SIG-M5 treated with dmso at 0.1 percent for 504 hours (cell line): ENCODE data around the gene PHKG1.
"Not testable (repeated sequence)": the region's sequence is repeated elsewhere in the genome, so short reads cannot be mapped to it uniquely, and the experiment has no call there.

ENCODE experiments used
- DNase-seq: peaks from one replicate; lab custom pipeline; 2025; ENCODE audit not compliant: unreplicated experiment; lab: John Stamatoyannopoulos, UW

Gene PHKG1

GRCh38 chr7:56092789-56093531 lies at the start of gene PHKG1:
Gene PHKG1, minus strand, starts transcription at chr7:56092952. Its CDS starts 4,011 bp downstream, at chr7:56088941.
- no peak for DNase-seq

- not testable (repeated sequence) for DNase-seq
Observed at GRCh38 chr7:56131062-56131461, 38.3 kb upstream of the PHKG1 start.

- no peak for DNase-seq
Observed at GRCh38 chr7:56127241-56127975, 34.7 kb upstream of the PHKG1 start.

GRCh38 chr7:56125831-56126230 lies 33.1 kb upstream of the PHKG1 start:
- DNase-seq, result no peak

- no peak for DNase-seq
Observed at GRCh38 chr7:56124981-56125380, 32.2 kb upstream of the PHKG1 start.

GRCh38 chr7:56121440-56121839 lies 28.7 kb upstream of the PHKG1 start:
- DNase-seq, result no peak

GRCh38 chr7:56115852-56116538 lies 23.2 kb upstream of the PHKG1 start, which contains the start of gene NUPR2:
Gene NUPR2, minus strand, starts transcription at chr7:56116417. Its CDS starts 103 bp downstream, at chr7:56116314.
- no peak for DNase-seq

- not testable (repeated sequence) for DNase-seq
Observed at GRCh38 chr7:56112244-56112643, 19.5 kb upstream of the PHKG1 start.

GRCh38 chr7:56110611-56111010 lies 17.9 kb upstream of the PHKG1 start:
- DNase-seq, result no peak

GRCh38 chr7:56107954-56108258 lies 15.2 kb upstream of the PHKG1 start:
- no peak for DNase-seq

- peak; percentile 99 for DNase-seq
Observed at GRCh38 chr7:56106108-56107073, 13.6 kb upstream of the PHKG1 start, which contains the start of gene CHCHD2. Gene CHCHD2, minus strand, starts transcription at chr7:56106476. Its CDS starts 63 bp downstream, at chr7:56106413.

- DNase-seq, result peak; percentile 54
Observed at GRCh38 chr7:56105508-56105907, 12.8 kb upstream of the PHKG1 start.

GRCh38 chr7:56104138-56104537 lies 11.4 kb upstream of the PHKG1 start:
- DNase-seq, result not testable (repeated sequence)

GRCh38 chr7:56099653-56100052 lies 6.9 kb upstream of the PHKG1 start:
- DNase-seq, result no peak

GRCh38 chr7:56098187-56099008 lies 5.6 kb upstream of the PHKG1 start:
- DNase-seq, result not testable (repeated sequence)

GRCh38 chr7:56097700-56098099 lies 4.9 kb upstream of the PHKG1 start:
- DNase-seq, result no peak

GRCh38 chr7:56092388-56092787 lies 364 bp downstream of the PHKG1 start:
- not testable (repeated sequence) for DNase-seq

- no peak for DNase-seq
Observed at GRCh38 chr7:56091591-56091990, 1.2 kb downstream of the PHKG1 start.

GRCh38 chr7:56087445-56087844 lies 5.3 kb downstream of the PHKG1 start:
- DNase-seq, result no peak

- no peak for DNase-seq
Observed at GRCh38 chr7:56086761-56087160, 6.0 kb downstream of the PHKG1 start.
